Measurements from ENCODE around the gene EFNA3. TPM values are rescaled to one million over a fixed set of nuclear protein-coding genes. Genes with fewer than 3 reads are reported as not detected.
A peak's percentile ranks its signal among the peaks of the same experiment; 100 is the strongest.

EFNA3 gene
- polyA plus RNA-seq, 3 donors: 0.45 to 1.7 (median 0.92) TPM

GRCh38 chr1:155085504-155086127 lies 7.0 kb downstream of the EFNA3 start:
- Histone ChIP-seq H3K4me1 (ENCODE audit: control insufficient read depth in 1 of 2, insufficient read depth in 2 of 2, low read length in 2 of 2) (peaks cover 43 to 52% of the 10 kb centered on the region in 2 donors), H3K9ac (ENCODE audit: insufficient read depth, low read length, poor library complexity, severe bottlenecking) (peak overlapping the region; percentile 66), H3K27me3 (ENCODE audit: control insufficient read depth in 2 of 2, insufficient read depth in 2 of 2, low read length in 2 of 2) (peaks cover 30 to 38% of the 10 kb centered on the region in 2 donors), H3K36me3 (replicated peaks in 1 of 2; ENCODE audit: control insufficient read depth in 1 of 2, insufficient read depth in 2 of 2, low read length in 2 of 2) (no peaks in the 10 kb centered on the region), H2AFZ (ENCODE audit: insufficient read depth, low read depth, low read length, poor library complexity, severe bottlenecking) (peak overlapping the region; percentile 95), H3K79me2 (ENCODE audit: insufficient read depth, low read length) (no peaks in the 10 kb centered on the region), H4K20me1 (ENCODE audit: insufficient read depth, low read length) (peaks cover 36% of the 10 kb centered on the region), H3K4me2 (replicated peaks; ENCODE audit: extremely low read depth, low read length, poor library complexity, severe bottlenecking) (peak overlapping the region; percentile 94), H3K9me3 (replicated peaks in 1 of 2; ENCODE audit: control insufficient read depth in 1 of 2, insufficient read depth in 1 of 2, low read length in 2 of 2) (peaks cover 0 to 16% of the 10 kb centered on the region in 2 donors), H3K4me3 (replicated peaks in 1 of 3; ENCODE audit: low read depth in 2 of 3, low read length in 3 of 3) (peak overlapping the region; percentile 67 to 96 (median 75)), H3K27ac (ENCODE audit: low read depth in 1 of 2, low read length in 2 of 2) (peak overlapping the region; percentile 71 to 77)
- Mint-ChIP-seq H3K27ac (peak overlapping the region; percentile 92 to 98 (median 98)), H3K27me3 (ENCODE audit: low read depth in 3 of 3) (peaks cover 31 to 40% (median 39%) of the 10 kb centered on the region in 3 donors), H3K9me3 (peaks cover 0 to 22% (median 9%) of the 10 kb centered on the region in 7 donors), H3K4me1 (peaks cover 40% of the 10 kb centered on the region), H3K36me3 (peaks cover 9 to 10% of the 10 kb centered on the region in 2 donors), H3K4me3 (peak overlapping the region; percentile 95 to 97)
- TF ChIP-seq, protein P1, sequence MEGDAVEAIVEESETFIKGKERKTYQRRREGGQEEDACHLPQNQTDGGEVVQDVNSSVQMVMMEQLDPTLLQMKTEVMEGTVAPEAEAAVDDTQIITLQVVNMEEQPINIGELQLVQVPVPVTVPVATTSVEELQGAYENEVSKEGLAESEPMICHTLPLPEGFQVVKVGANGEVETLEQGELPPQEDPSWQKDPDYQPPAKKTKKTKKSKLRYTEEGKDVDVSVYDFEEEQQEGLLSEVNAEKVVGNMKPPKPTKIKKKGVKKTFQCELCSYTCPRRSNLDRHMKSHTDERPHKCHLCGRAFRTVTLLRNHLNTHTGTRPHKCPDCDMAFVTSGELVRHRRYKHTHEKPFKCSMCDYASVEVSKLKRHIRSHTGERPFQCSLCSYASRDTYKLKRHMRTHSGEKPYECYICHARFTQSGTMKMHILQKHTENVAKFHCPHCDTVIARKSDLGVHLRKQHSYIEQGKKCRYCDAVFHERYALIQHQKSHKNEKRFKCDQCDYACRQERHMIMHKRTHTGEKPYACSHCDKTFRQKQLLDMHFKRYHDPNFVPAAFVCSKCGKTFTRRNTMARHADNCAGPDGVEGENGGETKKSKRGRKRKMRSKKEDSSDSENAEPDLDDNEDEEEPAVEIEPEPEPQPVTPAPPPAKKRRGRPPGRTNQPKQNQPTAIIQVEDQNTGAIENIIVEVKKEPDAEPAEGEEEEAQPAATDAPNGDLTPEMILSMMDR (IDR thresholded peaks at IDR 0.05): no peak
- intact Hi-C loops (cut with micrococcal nuclease): loop anchor here in 1 of 2 donors (5.0 to 10.0 kb wide), 3 partner anchors 33 to 531 kb away; partner anchors contain the start of genes ADAM15 and UBE2Q1
- WGBS (ENCODE audit: insufficient coverage): under 1% methylated on average over 22 of the region's 32 CpGs
- peak; percentile 68 to 74 (median 70) for DNase-seq

DNA sequence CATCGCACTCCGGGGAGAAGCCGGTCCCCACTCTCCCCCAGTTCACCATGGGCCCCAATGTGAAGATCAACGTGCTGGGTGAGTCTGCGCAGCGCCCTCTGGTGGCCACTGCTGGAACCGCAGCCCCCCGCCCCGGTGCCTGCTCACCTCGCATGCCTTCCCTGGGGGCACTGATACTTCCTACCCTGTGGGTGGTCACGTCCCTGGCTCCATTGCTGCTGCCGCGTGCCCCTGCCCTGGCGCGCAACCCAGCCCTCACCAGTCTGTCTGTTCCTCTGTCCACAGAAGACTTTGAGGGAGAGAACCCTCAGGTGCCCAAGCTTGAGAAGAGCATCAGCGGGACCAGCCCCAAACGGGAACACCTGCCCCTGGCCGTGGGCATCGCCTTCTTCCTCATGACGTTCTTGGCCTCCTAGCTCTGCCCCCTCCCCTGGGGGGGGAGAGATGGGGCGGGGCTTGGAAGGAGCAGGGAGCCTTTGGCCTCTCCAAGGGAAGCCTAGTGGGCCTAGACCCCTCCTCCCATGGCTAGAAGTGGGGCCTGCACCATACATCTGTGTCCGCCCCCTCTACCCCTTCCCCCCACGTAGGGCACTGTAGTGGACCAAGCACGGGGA lies 7.6 kb downstream of the EFNA3 start:
- TF ChIP-seq, protein P1 (IDR thresholded peaks at IDR 0.05): peak; percentile 100
- peak overlapping the region; percentile 94 for H3K4me2 ChIP-seq (replicated peaks; ENCODE audit: extremely low read depth, low read length, poor library complexity, severe bottlenecking)
- Mint-ChIP-seq H3K27me3 (ENCODE audit: low read depth in 3 of 3) (peaks cover 28 to 35% (median 34%) of the 10 kb centered on the region in 3 donors), H3K4me3 (peak overlapping the region; percentile 21 to 53), H3K36me3 (peaks cover 9 to 10% of the 10 kb centered on the region in 2 donors), H3K27ac (no peak overlapping the region), H3K4me1 (peaks cover 39% of the 10 kb centered on the region), H3K9me3 (peaks cover 0 to 19% (median 5%) of the 10 kb centered on the region in 7 donors)
- H4K20me1 ChIP-seq (ENCODE audit: insufficient read depth, low read length): peaks cover 30% of the 10 kb centered on the region
- peaks cover 37 to 46% of the 10 kb centered on the region in 2 donors for H3K4me1 ChIP-seq (ENCODE audit: control insufficient read depth in 1 of 2, insufficient read depth in 2 of 2, low read length in 2 of 2)
- no peaks in the 10 kb centered on the region for H3K36me3 ChIP-seq (replicated peaks in 1 of 2; ENCODE audit: control insufficient read depth in 1 of 2, insufficient read depth in 2 of 2, low read length in 2 of 2)
- DNase-seq: peak; percentile 48 to 70 (median 61)
- H3K9me3 ChIP-seq (replicated peaks in 1 of 2; ENCODE audit: control insufficient read depth in 1 of 2, insufficient read depth in 1 of 2, low read length in 2 of 2): peaks cover 0 to 12% of the 10 kb centered on the region in 2 donors
- intact Hi-C loops (cut with micrococcal nuclease): loop anchor here in 1 of 2 donors (5.0 to 10.0 kb wide), 3 partner anchors 34 to 531 kb away; partner anchors contain the start of genes ADAM15 and UBE2Q1
- H3K4me3 ChIP-seq (replicated peaks in 1 of 3; ENCODE audit: low read depth in 2 of 3, low read length in 3 of 3): peak overlapping the region in 1 of 3 experiments; percentile 96
- H3K9ac ChIP-seq (ENCODE audit: insufficient read depth, low read length, poor library complexity, severe bottlenecking): no peak overlapping the region
- 14% methylated on average over 18 of the region's 24 CpGs for WGBS (ENCODE audit: insufficient coverage)
- peaks cover 23 to 31% of the 10 kb centered on the region in 2 donors for H3K27me3 ChIP-seq (ENCODE audit: control insufficient read depth in 2 of 2, insufficient read depth in 2 of 2, low read length in 2 of 2)
- H3K27ac ChIP-seq (ENCODE audit: low read depth in 1 of 2, low read length in 2 of 2): no peak overlapping the region
- H3K79me2 ChIP-seq (ENCODE audit: insufficient read depth, low read length): no peaks in the 10 kb centered on the region
- peak overlapping the region; percentile 95 for H2AFZ ChIP-seq (ENCODE audit: insufficient read depth, low read depth, low read length, poor library complexity, severe bottlenecking)

Data from CD14-positive monocyte (primary cell).